SK-N-SH (cell line): ENCODE measurements around the gene NR6A1. TPM values are rescaled to one million over a fixed set of nuclear protein-coding genes. Genes with fewer than 3 reads are reported as not detected.

Source experiments
- CTCF ChIA-PET: fragments of 300-600, 350-600 bp; formaldehyde crosslinking; extraction: SDS; loops from one replicate; lab custom pipeline; 2021; lab: Yijun Ruan, JAX
- POLR2A ChIA-PET: fragments of 350-600 bp; sonication (Branson Sonifier 250); formaldehyde crosslinking; extraction: SDS; loops from one replicate; lab custom pipeline; 2020; ENCODE audit warnings: antibody characterized with exemption, inconsistent platforms; lab: Yijun Ruan, JAX
- DNase-seq: peaks from one replicate; pipeline ENCODE4 v3.0.0; 2012
- H2AFZ ChIP-seq: fragments of 200-600 bp; sonication (generic); 2 replicates; pipeline ENCODE4 v1.8.1; 2016; ENCODE audit warnings: antibody characterized with exemption, mild to moderate bottlenecking, low read depth
- H3F3A ChIP-seq: fragments of 200-600 bp; sonication (generic); replicated peaks from 2 replicates; pipeline ENCODE3; 2016; ENCODE audit warnings: antibody characterized with exemption, mild to moderate bottlenecking; ENCODE audit not compliant: insufficient read depth
- H3K27ac ChIP-seq, 2 experiments: fragments of 200-500 bp in 1 of 2; fragments of 200-600 bp in 1 of 2; sonication (Bioruptor generic) in 1 of 2; sonication (generic), shearing (Covaris generic) in 1 of 2; 2 replicates each; pipeline versions ENCODE4 v1.5.1 to v1.6.1; 2014 to 2016; ENCODE audit warnings: low read depth in 2 of 2, inconsistent platforms in 1 of 2, low read length in 1 of 2, mild to moderate bottlenecking in 1 of 2, mixed read lengths in 1 of 2
- H3K27me3 ChIP-seq: fragments of 200-600 bp; sonication (generic), shearing (Covaris generic); 2 replicates; pipeline ENCODE4 v1.6.1; 2016; ENCODE audit warnings: mixed run types; ENCODE audit not compliant: insufficient read depth
- H3K36me3 ChIP-seq, 2 experiments: fragments of 200-500 bp in 1 of 2; fragments of 200-600 bp in 1 of 2; sonication (Bioruptor generic) in 1 of 2; sonication (generic) in 1 of 2; replicated peaks in 1 of 2; 2 replicates each; pipeline versions ENCODE3 to v1.5.1; 2014 to 2016; ENCODE audit warnings: low read length in 1 of 2, mild to moderate bottlenecking in 1 of 2; ENCODE audit not compliant: insufficient read depth in 2 of 2, control insufficient read depth in 1 of 2
- H3K4me1 ChIP-seq, 2 experiments: fragments of 200-500 bp in 1 of 2; fragments of 200-600 bp in 1 of 2; sonication (Bioruptor generic) in 1 of 2; sonication (generic), shearing (Covaris generic) in 1 of 2; 2 replicates each; pipeline versions ENCODE4 v1.5.1 to v1.6.1; 2014 to 2016; ENCODE audit warnings: low read depth in 1 of 2, low read length in 1 of 2, mixed run types in 1 of 2; ENCODE audit not compliant: insufficient read depth in 2 of 2, control insufficient read depth in 1 of 2
- H3K4me2 ChIP-seq: fragments of 200-600 bp; sonication (generic), shearing (Covaris generic); 2 replicates; pipeline ENCODE4 v1.6.1; 2017; ENCODE audit warnings: mixed run types
- H3K4me3 ChIP-seq, 2 experiments: fragments of 200-500 bp in 1 of 2; fragments of 200-600 bp in 1 of 2; sonication (Bioruptor generic) in 1 of 2; sonication (generic), shearing (Covaris generic) in 1 of 2; 2 replicates each; pipeline versions ENCODE4 v1.5.1 to v1.8.1; 2014 to 2016; ENCODE audit warnings: low read depth in 2 of 2, inconsistent platforms in 1 of 2, low read length in 1 of 2, mild to moderate bottlenecking in 1 of 2, mixed read lengths in 1 of 2, moderate library complexity in 1 of 2
- H3K79me2 ChIP-seq: fragments of 200-600 bp; sonication (generic); 2 replicates; pipeline ENCODE4 v1.8.1; 2017; ENCODE audit warnings: mild to moderate bottlenecking; ENCODE audit not compliant: insufficient read depth
- H3K9ac ChIP-seq: fragments of 200-600 bp; sonication (generic); 2 replicates; pipeline ENCODE4 v1.6.1; 2017; ENCODE audit warnings: mixed run types
- H3K9me2 ChIP-seq: fragments of 200-600 bp; sonication (generic); 2 replicates; pipeline ENCODE4 v1.6.1; 2017; ENCODE audit warnings: mixed run types
- H3K9me3 ChIP-seq: fragments of 200-600 bp; sonication (generic); 2 replicates; pipeline ENCODE4 v1.6.1; 2017; ENCODE audit warnings: mixed run types, mild to moderate bottlenecking, moderate library complexity
- H4K20me1 ChIP-seq: fragments of 200-600 bp; sonication (generic); 2 replicates; pipeline ENCODE4 v1.6.1; 2017; ENCODE audit warnings: mild to moderate bottlenecking, mixed run types; ENCODE audit not compliant: insufficient read depth
- MAX ChIP-seq: IDR thresholded peaks from 2 replicates; pipeline ENCODE4 v1.4.0; 2012; ENCODE audit warnings: low read depth
- NRF1 ChIP-seq: IDR thresholded peaks from 2 replicates; pipeline ENCODE4 v1.6.1; 2012; ENCODE audit warnings: low read depth, mild to moderate bottlenecking, low read length
- WGBS: methylation state at CpG from one replicate; pipeline ENCODE4 v1.1.6; 2017; ENCODE audit warnings: low lambda C conversion rate; 5-methylcytosine and 5-hydroxymethylcytosine counted together
- polyA plus RNA-seq, 3 experiments: library from polyadenylated mRNA; depleted of rRNA; stranded (reverse); fragments of >200 nt; gene quantifications; 2 replicates each; pipeline ENCODE4 v1.2.3, GENCODE V29; 2012
- small RNA-seq, 7 experiments: library from RNA; depleted of rRNA; stranded (forward); fragments of <200 nt; gene quantifications; one replicate each; pipeline ENCODE3, GENCODE V24; 2012

The NR6A1 gene
- polyA plus RNA-seq, 1 of the 3 experiments (the other 2 are of a cell fraction), result 1.2 TPM

GRCh38 chr9:124467410-124468060 lies 303.6 kb downstream of the NR6A1 start:
- no peak overlapping the region for H3K9ac ChIP-seq
- no peaks in the 10 kb centered on the region; a peak in 1 of 4 replicates for H3K4me1 ChIP-seq
- DNase-seq, result no peak
- no peak for TF ChIP-seq NRF1
- no peak for TF ChIP-seq MAX
- 83% methylated on average over 11 of the region's 17 CpGs for WGBS
- H2AFZ ChIP-seq, result no peak overlapping the region
- H3K79me2 ChIP-seq, result no peaks in the 10 kb centered on the region
- no peaks in the 10 kb centered on the region for H3F3A ChIP-seq
- no peaks in the 10 kb centered on the region for H3K9me3 ChIP-seq
- no peak overlapping the region for H3K27ac ChIP-seq
- H4K20me1 ChIP-seq, result no peaks in the 10 kb centered on the region
- POLR2A ChIA-PET, result no interaction called here
- no peak overlapping the region for H3K4me3 ChIP-seq
- H3K36me3 ChIP-seq, result no peaks in the 10 kb centered on the region
- H3K9me2 ChIP-seq, result no peaks in the 10 kb centered on the region
- no peak overlapping the region for H3K4me2 ChIP-seq
- no peaks in the 10 kb centered on the region; the same call in 1 of the 2 replicates for H3K27me3 ChIP-seq
- CTCF ChIA-PET, result no interaction called here

Small RNAs within 50 kb of the gene (small RNA-seq; reads per million reads assigned to genes)
- gene MIR181A2 (144 to 1,731 (median 396) reads per million in 7 experiments), gene MIR181B2 (17.1 to 860 (median 761) reads per million in 7 experiments), gene RN7SL302P (0 reads per million in 7 experiments)

Other genes with a start within 250 kb of the NR6A1 start
- gene OLFML2A, start 5.8 kb upstream of the NR6A1 start, polyA plus RNA-seq (2012; rRNA removed), result 4.8 and 7.7 TPM in 2 replicates
- not detected in 2 replicates for gene WDR38, start 82.1 kb upstream of the NR6A1 start, polyA plus RNA-seq (2012; rRNA removed)
- 5,012 and 5,348 TPM in 2 replicates for gene RPL35, start 90.6 kb upstream of the NR6A1 start, polyA plus RNA-seq (2012; rRNA removed)
- gene ARPC5L, start 90.8 kb upstream of the NR6A1 start, polyA plus RNA-seq (2012; rRNA removed), result 69.6 and 73.1 TPM in 2 replicates
- gene GOLGA1, start 169.8 kb upstream of the NR6A1 start, polyA plus RNA-seq (2012; rRNA removed), result 10.0 and 11.0 TPM in 2 replicates